MM.1S (cell line): ENCODE data around the gene KIF21B.

Experiments
- DNase-seq: peaks from one replicate; pipeline ENCODE4 v3.0.0-alpha.2; 2015
- H2AFZ ChIP-seq: fragments of 300-600 bp; sonication (generic); 2 replicates; pipeline ENCODE4 v1.6.0; 2016; ENCODE audit warnings: antibody characterized with exemption, low read length
- H3F3A ChIP-seq: fragments of 300-600 bp; sonication (generic); 2 replicates; pipeline ENCODE4 v1.6.1; 2016; ENCODE audit warnings: mild to moderate bottlenecking, antibody characterized with exemption, low read length, moderate library complexity, mixed read lengths; ENCODE audit not compliant: insufficient read depth
- H3K27ac ChIP-seq: fragments of 300-600 bp; sonication (generic); 2 replicates; pipeline ENCODE4 v1.5.1; 2016; ENCODE audit warnings: mild to moderate bottlenecking, low read length
- H3K27me3 ChIP-seq: fragments of 300-600 bp; sonication (generic); replicated peaks from 2 replicates; pipeline ENCODE4 v1.6.0; 2016; ENCODE audit warnings: low read length; ENCODE audit not compliant: insufficient read depth
- H3K36me3 ChIP-seq: fragments of 300-600 bp; sonication (generic); replicated peaks from 2 replicates; pipeline ENCODE4 v1.6.1; 2016; ENCODE audit warnings: mild to moderate bottlenecking, low read length, mixed read lengths; ENCODE audit not compliant: insufficient read depth
- H3K4me1 ChIP-seq: fragments of 300-600 bp; sonication (generic); 2 replicates; pipeline ENCODE4 v1.6.1; 2016; ENCODE audit warnings: low read length, mixed read lengths
- H3K4me2 ChIP-seq: fragments of 300-600 bp; sonication (generic); 2 replicates; pipeline ENCODE4 v1.6.0; 2016; ENCODE audit warnings: low read depth, low read length
- H3K4me3 ChIP-seq: fragments of 300-600 bp; sonication (generic); 2 replicates; pipeline ENCODE4 v1.5.1; 2016; ENCODE audit warnings: low read length, mixed read lengths
- H3K79me2 ChIP-seq: fragments of 300-600 bp; sonication (generic); 2 replicates; pipeline ENCODE4 v1.6.1; 2016; ENCODE audit warnings: mixed run types, low read length, mixed read lengths
- H3K9ac ChIP-seq: fragments of 300-600 bp; sonication (generic); 2 replicates; pipeline ENCODE4 v1.6.1; 2016; ENCODE audit warnings: low read length, mixed read lengths
- H3K9me2 ChIP-seq: fragments of 300-600 bp; sonication (generic); replicated peaks from 2 replicates; pipeline ENCODE4 v1.6.1; 2016; ENCODE audit warnings: mild to moderate bottlenecking, low read length, mixed read lengths; ENCODE audit not compliant: insufficient read depth
- H3K9me3 ChIP-seq: fragments of 300-600 bp; sonication (generic); replicated peaks from 2 replicates; pipeline ENCODE4 v1.6.1; 2016; ENCODE audit warnings: mild to moderate bottlenecking, low read length, mixed read lengths; ENCODE audit not compliant: insufficient read depth
- H4K20me1 ChIP-seq: fragments of 300-600 bp; sonication (generic); 2 replicates; pipeline ENCODE4 v1.6.1; 2016; ENCODE audit warnings: mild to moderate bottlenecking, low read length, moderate library complexity, mixed read lengths; ENCODE audit not compliant: insufficient read depth
- CTCF ChIP-seq: fragments of 300-600 bp; sonication (generic); IDR thresholded peaks from 2 replicates; pipeline ENCODE4 v1.5.1; 2016; ENCODE audit warnings: antibody characterized with exemption, low read length, mixed read lengths
- EZH2 ChIP-seq: fragments of 300-600 bp; sonication (generic); optimal IDR thresholded peaks from 2 replicates; pipeline ENCODE3; 2017; ENCODE audit warnings: low read depth, mild to moderate bottlenecking, antibody characterized with exemption, low read length, mixed read lengths
- EZH2phosphoT487 ChIP-seq: fragments of 300-600 bp; sonication (generic); IDR thresholded peaks from 2 replicates; pipeline ENCODE4 v1.6.1; 2018; ENCODE audit warnings: antibody characterized with exemption, low read length

Gene KIF21B

GRCh38 chr1:200975458-200975857, 48.1 kb downstream of the KIF21B start:
- Histone ChIP-seq H3K4me3 (no peak overlapping the region), H3K27ac (no peak overlapping the region), H3K4me2 (no peak overlapping the region), H4K20me1 (no peaks in the 10 kb centered on the region), H3K9me2 (no peaks in the 10 kb centered on the region), H3K9me3 (no peaks in the 10 kb centered on the region), H3F3A (no peaks in the 10 kb centered on the region), H3K79me2 (no peaks in the 10 kb centered on the region), H3K4me1 (no peaks in the 10 kb centered on the region), H3K36me3 (peaks cover 18% of the 10 kb centered on the region), H3K9ac (no peak overlapping the region), H2AFZ (no peak overlapping the region), H3K27me3 (no peaks in the 10 kb centered on the region)
- DNase-seq: no peak
- TF ChIP-seq EZH2phosphoT487 (no peak), CTCF (no peak), EZH2 (no peak)

GRCh38 chr1:200974711-200975110, 48.8 kb downstream of the KIF21B start:
- H3K4me3 ChIP-seq: no peak overlapping the region
- H3K9me2 ChIP-seq: no peaks in the 10 kb centered on the region
- TF ChIP-seq EZH2phosphoT487 (no peak), CTCF (no peak), EZH2 (no peak)
- H3K27me3 ChIP-seq: no peaks in the 10 kb centered on the region
- no peak overlapping the region for H3K9ac ChIP-seq
- no peak overlapping the region for H3K27ac ChIP-seq
- no peaks in the 10 kb centered on the region for H3F3A ChIP-seq
- H3K4me2 ChIP-seq: no peak overlapping the region
- no peak overlapping the region for H2AFZ ChIP-seq
- H3K79me2 ChIP-seq: no peaks in the 10 kb centered on the region
- no peaks in the 10 kb centered on the region for H4K20me1 ChIP-seq
- H3K9me3 ChIP-seq: no peaks in the 10 kb centered on the region
- H3K36me3 ChIP-seq: peaks cover 11% of the 10 kb centered on the region
- no peak for DNase-seq
- H3K4me1 ChIP-seq: no peaks in the 10 kb centered on the region

- no peaks in the 10 kb centered on the region for H3K9me2 ChIP-seq
- H4K20me1 ChIP-seq: no peaks in the 10 kb centered on the region
- H3F3A ChIP-seq: no peaks in the 10 kb centered on the region
- no peak overlapping the region for H3K4me2 ChIP-seq
- TF ChIP-seq EZH2 (no peak), CTCF (no peak), EZH2phosphoT487 (no peak)
- no peaks in the 10 kb centered on the region for H3K9me3 ChIP-seq
- H3K36me3 ChIP-seq: peaks cover 9% of the 10 kb centered on the region
- H3K79me2 ChIP-seq: no peaks in the 10 kb centered on the region
- DNase-seq: no peak
- no peak overlapping the region for H3K27ac ChIP-seq
- no peaks in the 10 kb centered on the region for H3K4me1 ChIP-seq
- no peak overlapping the region for H3K4me3 ChIP-seq
- no peak overlapping the region for H2AFZ ChIP-seq
- H3K27me3 ChIP-seq: no peaks in the 10 kb centered on the region
- no peak overlapping the region for H3K9ac ChIP-seq
Observed at GRCh38 chr1:200973937-200974657, 49.4 kb downstream of the KIF21B start.
